GM12872 (cell line): ENCODE data around the gene VWA5B2.

Experiments
- TF ChIP-seq, protein P1 (sequence below): IDR thresholded peaks from 3 replicates; pipeline ENCODE4 v1.5.1; 2011; ENCODE audit warnings: low read depth, mild to moderate bottlenecking, low read length, moderate library complexity; ENCODE audit not compliant: insufficient read depth

The VWA5B2 gene

GRCh38 chr3:184249412-184250166 lies 20.2 kb downstream of the VWA5B2 start, which contains the start of gene EEF1AKMT4:
Gene EEF1AKMT4 (plus strand): TSS chr3:184249672. CDS start chr3:184249695, 23 bp downstream.
- TF ChIP-seq, protein P1, sequence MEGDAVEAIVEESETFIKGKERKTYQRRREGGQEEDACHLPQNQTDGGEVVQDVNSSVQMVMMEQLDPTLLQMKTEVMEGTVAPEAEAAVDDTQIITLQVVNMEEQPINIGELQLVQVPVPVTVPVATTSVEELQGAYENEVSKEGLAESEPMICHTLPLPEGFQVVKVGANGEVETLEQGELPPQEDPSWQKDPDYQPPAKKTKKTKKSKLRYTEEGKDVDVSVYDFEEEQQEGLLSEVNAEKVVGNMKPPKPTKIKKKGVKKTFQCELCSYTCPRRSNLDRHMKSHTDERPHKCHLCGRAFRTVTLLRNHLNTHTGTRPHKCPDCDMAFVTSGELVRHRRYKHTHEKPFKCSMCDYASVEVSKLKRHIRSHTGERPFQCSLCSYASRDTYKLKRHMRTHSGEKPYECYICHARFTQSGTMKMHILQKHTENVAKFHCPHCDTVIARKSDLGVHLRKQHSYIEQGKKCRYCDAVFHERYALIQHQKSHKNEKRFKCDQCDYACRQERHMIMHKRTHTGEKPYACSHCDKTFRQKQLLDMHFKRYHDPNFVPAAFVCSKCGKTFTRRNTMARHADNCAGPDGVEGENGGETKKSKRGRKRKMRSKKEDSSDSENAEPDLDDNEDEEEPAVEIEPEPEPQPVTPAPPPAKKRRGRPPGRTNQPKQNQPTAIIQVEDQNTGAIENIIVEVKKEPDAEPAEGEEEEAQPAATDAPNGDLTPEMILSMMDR = peak; percentile 52; the same call in 2 of the 3 replicates

GRCh38 chr3:184250167-184250828 lies 20.9 kb downstream of the VWA5B2 start:
- TF ChIP-seq, protein P1 = peak; percentile 97

DNA sequence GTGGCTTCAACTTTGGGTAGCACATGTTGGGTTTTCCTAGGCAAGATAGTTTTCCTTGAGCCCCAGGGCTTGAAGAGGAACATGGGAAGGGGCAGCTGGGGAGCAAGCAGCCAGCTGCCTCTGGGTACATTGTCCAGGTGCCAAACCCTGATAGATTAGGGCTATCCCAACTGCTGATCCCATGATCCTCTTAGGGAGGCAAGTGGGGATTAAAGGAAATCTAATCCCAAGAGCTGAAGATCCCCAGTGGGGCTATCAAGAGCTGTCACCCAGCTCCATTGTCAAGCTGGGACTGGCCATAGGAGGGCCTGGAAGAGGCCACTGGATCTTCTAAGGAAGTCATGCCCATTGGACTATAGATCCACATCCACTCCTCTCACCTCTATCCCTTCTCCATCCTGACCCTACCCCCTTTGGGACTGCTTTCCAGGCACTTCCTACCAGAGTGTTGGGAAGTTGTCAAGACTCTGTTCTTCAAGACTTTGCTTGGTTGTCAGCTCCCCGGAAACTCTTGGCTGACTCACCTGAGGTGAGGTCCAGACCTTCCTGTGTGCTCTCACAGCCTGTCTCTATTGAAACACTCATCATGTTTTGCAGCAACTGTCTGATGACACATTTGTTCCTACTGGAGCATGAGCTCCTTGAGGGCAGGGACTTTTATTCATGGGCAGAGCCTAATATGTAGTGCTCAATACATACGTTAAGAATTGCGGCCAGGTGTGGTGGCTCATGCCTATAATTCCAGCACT lies 26.1 kb downstream of the VWA5B2 start:
- TF ChIP-seq, protein P1 = no peak

GRCh38 chr3:184257083-184257915 lies 27.9 kb downstream of the VWA5B2 start:
- TF ChIP-seq, protein P1 = no peak

DNA sequence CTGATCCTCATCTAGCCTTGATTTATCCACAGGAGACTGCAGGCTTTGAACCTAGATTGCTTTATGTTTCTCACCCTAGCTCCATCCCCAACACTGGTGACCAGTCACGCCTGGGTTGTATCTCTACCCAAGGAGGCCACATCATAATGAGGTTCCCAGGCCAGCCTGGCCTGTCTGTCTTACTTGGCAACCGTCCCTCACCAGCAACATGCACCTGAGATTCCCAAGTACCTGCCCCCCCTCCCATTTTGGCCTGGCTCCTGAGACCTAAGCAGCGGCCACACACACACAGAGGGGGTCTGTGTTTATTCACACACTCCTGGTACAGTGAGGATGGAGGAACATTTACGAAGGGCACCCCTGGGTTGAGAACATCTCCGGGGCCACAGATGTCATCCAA lies 29.5 kb downstream of the VWA5B2 start:
- TF ChIP-seq, protein P1 = no peak

- TF ChIP-seq, protein P1 = no peak
These were observed 30.1 kb downstream of the VWA5B2 start for GRCh38 chr3:184259396-184259877.
